ENCODE measurements around the gene KLK3. TPM values are rescaled to one million over a fixed set of nuclear protein-coding genes. Genes with fewer than 3 reads are reported as not detected.

The KLK3 gene
- total and polyA plus RNA-seq, 2 experiments from 2014 or later: 0.19 TPM; not detected in 1

GRCh38 chr19:50826492-50827240 lies 28.0 kb upstream of the KLK3 start (continued):
- TF ChIP-seq ZNF462 (CRISPR knock-in tag; IDR thresholded peaks at IDR 0.05) (no peak), POLR2AphosphoS5 (IDR thresholded peaks at IDR 0.05; ENCODE audit: low read depth) (no peak), REST (IDR thresholded peaks at IDR 0.05; ENCODE audit: unreplicated experiment) (no peak), JUNB (IDR thresholded peaks at IDR 0.05; ENCODE audit: unreplicated experiment) (no peak), EZH2phosphoT487 (IDR thresholded peaks at IDR 0.05; ENCODE audit: unreplicated experiment) (no peak), EZH2 (IDR thresholded peaks at IDR 0.05; ENCODE audit: low read depth, unreplicated experiment) (no peak)

All from GM23338 (cell line).